Liver (tissue), 9 donors: ENCODE measurements around the gene OGFR. TPM values are rescaled to one million over a fixed set of nuclear protein-coding genes. Genes with fewer than 3 reads are reported as not detected.

Experiments used
- DNase-seq: peaks from one replicate; pipeline ENCODE4 v3.0.0-alpha.2; 2017; ENCODE audit warnings: low spot score
- H3K27ac ChIP-seq, 2 donors: one replicate each; pipeline ENCODE4 v1.7.0; 2013; ENCODE audit warnings: inconsistent platforms in 2 of 2, low read length in 2 of 2, control low read depth in 1 of 2, low read depth in 1 of 2, mild to moderate bottlenecking in 1 of 2
- H3K27me3 ChIP-seq, 4 donors: one replicate each; pipeline versions ENCODE4 v1.6.1 to v1.7.0; 2013; ENCODE audit warnings: low read length in 3 of 4, inconsistent platforms in 1 of 4, mild to moderate bottlenecking in 1 of 4, moderate library complexity in 1 of 4; ENCODE audit not compliant: control insufficient read depth in 4 of 4, insufficient read depth in 4 of 4
- H3K36me3 ChIP-seq, 4 donors: one replicate each; pipeline versions ENCODE4 v1.6.1 to v1.7.0; 2013; ENCODE audit warnings: low read length in 3 of 4, mild to moderate bottlenecking in 3 of 4, low read depth in 1 of 4, moderate library complexity in 1 of 4; ENCODE audit not compliant: control insufficient read depth in 4 of 4, insufficient read depth in 3 of 4
- H3K4me1 ChIP-seq, 4 donors: one replicate each; pipeline versions ENCODE4 v1.6.1 to v1.7.0; 2013; ENCODE audit warnings: low read length in 3 of 4, mild to moderate bottlenecking in 3 of 4, moderate library complexity in 1 of 4; ENCODE audit not compliant: control insufficient read depth in 4 of 4, insufficient read depth in 4 of 4
- H3K4me3 ChIP-seq, 3 donors: one replicate each; pipeline versions ENCODE4 v1.6.1 to v1.7.0; 2013; ENCODE audit warnings: low read length in 3 of 3, control low read depth in 1 of 3, low read depth in 1 of 3, mild to moderate bottlenecking in 1 of 3
- H3K9ac ChIP-seq, 2 donors: one replicate each; pipeline ENCODE4 v1.7.0; 2013; ENCODE audit warnings: low read length in 2 of 2, mild to moderate bottlenecking in 2 of 2, moderate library complexity in 2 of 2, control low read depth in 1 of 2, low read depth in 1 of 2
- H3K9me3 ChIP-seq, 4 donors: one replicate each; pipeline versions ENCODE4 v1.6.1 to v1.7.0; 2013; ENCODE audit warnings: low read length in 3 of 4; ENCODE audit not compliant: control insufficient read depth in 4 of 4
- ATF3 ChIP-seq: IDR thresholded peaks from 2 replicates; pipeline ENCODE4 v1.6.1; 2016; ENCODE audit warnings: antibody characterized with exemption
- CTCF ChIP-seq: fragments of 150-350 bp; IDR thresholded peaks from 2 replicates; pipeline ENCODE4 v1.5.1; 2017; ENCODE audit warnings: improper control_type of control experiment, low read depth, low read length; ENCODE audit not compliant: missing input control
- EGR1 ChIP-seq, 2 donors: IDR thresholded peaks; 2 replicates each; pipeline ENCODE4 v1.6.1; 2016 to 2018; ENCODE audit warnings: antibody characterized with exemption in 2 of 2, low read depth in 2 of 2
- FOXA1 ChIP-seq: IDR thresholded peaks from 2 replicates; pipeline ENCODE4 v1.6.1; 2016; ENCODE audit warnings: antibody characterized with exemption
- GABPA ChIP-seq, 2 donors: IDR thresholded peaks in 1 of 2; conservative IDR thresholded peaks in 1 of 2; 2 replicates each; pipeline ENCODE4 v1.6.1; 2016; ENCODE audit warnings: antibody characterized with exemption in 2 of 2, mild to moderate bottlenecking in 1 of 2, moderate library complexity in 1 of 2
- HNF4A ChIP-seq, 2 donors: conservative IDR thresholded peaks; 2 replicates each; pipeline ENCODE4 v1.6.1; 2016; ENCODE audit warnings: antibody characterized with exemption in 2 of 2, mild to moderate bottlenecking in 2 of 2
- HNF4G ChIP-seq: IDR thresholded peaks from 2 replicates; pipeline ENCODE4 v1.6.1; 2016; ENCODE audit warnings: antibody characterized with exemption
- JUND ChIP-seq, 2 donors: IDR thresholded peaks; 2 replicates each; pipeline ENCODE4 v1.6.1; 2016; ENCODE audit warnings: antibody characterized with exemption in 2 of 2
- MAX ChIP-seq: IDR thresholded peaks from 2 replicates; pipeline ENCODE4 v1.6.1; 2016; ENCODE audit warnings: antibody characterized with exemption
- NR2F2 ChIP-seq: IDR thresholded peaks from 2 replicates; pipeline ENCODE4 v1.6.1; 2016; ENCODE audit warnings: antibody characterized with exemption
- RAD21 ChIP-seq, 2 donors: IDR thresholded peaks; 2 replicates each; pipeline ENCODE4 v1.6.1; 2016; ENCODE audit warnings: antibody characterized with exemption in 2 of 2, mild to moderate bottlenecking in 2 of 2
- REST ChIP-seq: IDR thresholded peaks from 2 replicates; pipeline ENCODE4 v1.6.1; 2016; ENCODE audit warnings: antibody characterized with exemption, mild to moderate bottlenecking
- RXRA ChIP-seq, 2 donors: IDR thresholded peaks; 2 replicates each; pipeline ENCODE4 v1.6.1; 2017 to 2018; ENCODE audit warnings: antibody characterized with exemption in 2 of 2, mild to moderate bottlenecking in 1 of 2
- SP1 ChIP-seq: IDR thresholded peaks from 2 replicates; pipeline ENCODE4 v1.6.1; 2018; ENCODE audit warnings: antibody characterized with exemption, mild to moderate bottlenecking
- TAF1 ChIP-seq: conservative IDR thresholded peaks from 2 replicates; pipeline ENCODE4 v1.6.1; 2016; ENCODE audit warnings: antibody characterized with exemption, mild to moderate bottlenecking
- YY1 ChIP-seq: IDR thresholded peaks from 2 replicates; pipeline ENCODE4 v1.6.1; 2016; ENCODE audit warnings: antibody characterized with exemption, mild to moderate bottlenecking
- ZBTB33 ChIP-seq: IDR thresholded peaks from 2 replicates; pipeline ENCODE4 v1.6.1; 2016; ENCODE audit warnings: antibody characterized with exemption
- WGBS: extraction: QIAGEN DNeasy Blood & Tissue Kit; methylation state at CpG from one replicate; pipeline ENCODE4 v1.1.7; 2013; 5-methylcytosine and 5-hydroxymethylcytosine counted together
- polyA plus RNA-seq, 2 donors: library from polyadenylated mRNA; stranded (reverse) in 1 of 2; unstranded in 1 of 2; fragments of 200-250 nt in 1 of 2; fragments of >200 nt in 1 of 2; fragmentation: Nextera tagmentation in 1 of 2; extraction: Ambion mirVana in 1 of 2; gene quantifications; one replicate each; pipeline versions ENCODE4 v1.2.1 to v1.2.3, GENCODE V29; 2013 to 2015
- total RNA-seq, 2 donors: library from RNA; depleted of rRNA; stranded (reverse); fragments of >200 nt; gene quantifications; one replicate each; pipeline ENCODE4 v1.2.3, GENCODE V29; 2014
- donor health status: healthy.
- donor health status: healthy.
- donor health status: healthy.
- donor health status: healthy.
- donor health status: healthy.

The OGFR gene
- total and polyA plus RNA-seq, 4 donors: 5.9 to 59.4 (median 29.4) TPM

- WGBS: 93% methylated on average over 22 of the region's 22 CpGs
- H3K27ac ChIP-seq: no peak overlapping the region
Measured at GRCh38 chr20:62850333-62850974, 45.8 kb downstream of the OGFR start.

More at GRCh38 chr20:62850333-62850974, 45.8 kb downstream of the OGFR start:
- Histone ChIP-seq H3K27me3 (no peaks in the 10 kb centered on the region), H3K9me3 (no peaks in the 10 kb centered on the region), H3K36me3 (peaks cover 0 to 13% (median 3%) of the 10 kb centered on the region in 4 donors), H3K4me3 (no peak overlapping the region), H3K4me1 (no peaks in the 10 kb centered on the region), H3K9ac (no peak overlapping the region)
- TF ChIP-seq CTCF: no peak
- no peak for TF ChIP-seq ATF3
- no peak for TF ChIP-seq ZBTB33
- no peak for TF ChIP-seq MAX
- no peak for TF ChIP-seq TAF1
- no peak for TF ChIP-seq FOXA1
- TF ChIP-seq REST: no peak
- TF ChIP-seq NR2F2: no peak
- TF ChIP-seq HNF4G: no peak
- TF ChIP-seq HNF4A (conservative IDR thresholded peaks at IDR 0.05): no peak
- no peak for TF ChIP-seq YY1
- no peak for TF ChIP-seq JUND (IDR thresholded peaks at IDR 0.05)
- no peak for TF ChIP-seq SP1
- TF ChIP-seq RAD21 (IDR thresholded peaks at IDR 0.05): no peak
- no peak for TF ChIP-seq EGR1 (IDR thresholded peaks at IDR 0.05; ENCODE audit: low read depth in 2 of 2)
- TF ChIP-seq GABPA (IDR thresholded peaks at IDR 0.05 in 1 of 2, conservative IDR thresholded peaks at IDR 0.05 in 1 of 2): no peak
- no peak for TF ChIP-seq RXRA (IDR thresholded peaks at IDR 0.05)
- DNase-seq: no peak
